Suppressor macrophage (primary cell): ENCODE measurements around the gene PDE4D.
A peak's percentile ranks its signal among the peaks of the same experiment; 100 is the strongest.

Experiments used
- DNase-seq, 4 experiments: peaks; one replicate each; pipeline ENCODE4 v3.0.0-alpha.2; 2020 to 2022

PDE4D gene

DNA sequence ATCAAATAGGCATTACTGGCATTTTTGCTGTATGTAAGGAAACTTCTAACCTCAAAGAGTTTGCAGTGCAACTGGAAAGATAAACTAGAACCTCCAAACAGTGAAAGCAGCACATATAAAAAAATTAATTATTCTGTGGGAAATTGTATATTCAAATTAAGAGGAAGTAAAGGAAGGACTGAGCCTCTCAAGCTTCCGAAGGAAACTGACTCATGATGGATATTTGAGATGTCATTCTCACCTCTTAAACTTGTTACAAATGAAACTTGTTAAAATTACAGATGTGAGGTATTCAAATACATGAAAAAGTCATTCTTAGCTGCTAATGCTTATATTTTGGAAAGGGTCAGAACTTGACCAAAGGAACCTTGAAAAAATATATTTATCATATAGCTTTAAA is 538.7 kb downstream of the PDE4D start:
- peak in 1 of 4 experiments; percentile 17 for DNase-seq

DNA sequence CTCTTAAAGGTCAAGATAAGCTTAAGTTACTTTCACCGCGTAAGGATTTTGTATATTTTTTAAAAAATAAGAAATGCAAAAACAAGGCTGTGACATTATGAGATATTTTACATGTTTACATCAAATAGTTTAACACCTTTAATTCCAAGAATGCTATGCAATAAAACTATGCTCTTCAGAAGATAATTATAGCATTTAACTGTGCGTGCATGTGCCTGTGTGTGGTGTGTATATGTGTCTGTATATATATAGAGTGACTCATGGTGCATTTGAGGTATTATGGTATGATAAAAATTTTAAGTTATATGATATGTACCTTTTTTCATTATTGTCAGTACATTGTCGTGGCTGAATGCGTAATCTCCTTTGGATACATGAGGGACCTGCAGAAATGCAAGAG is 539.3 kb downstream of the PDE4D start:
- no peak for DNase-seq

DNA sequence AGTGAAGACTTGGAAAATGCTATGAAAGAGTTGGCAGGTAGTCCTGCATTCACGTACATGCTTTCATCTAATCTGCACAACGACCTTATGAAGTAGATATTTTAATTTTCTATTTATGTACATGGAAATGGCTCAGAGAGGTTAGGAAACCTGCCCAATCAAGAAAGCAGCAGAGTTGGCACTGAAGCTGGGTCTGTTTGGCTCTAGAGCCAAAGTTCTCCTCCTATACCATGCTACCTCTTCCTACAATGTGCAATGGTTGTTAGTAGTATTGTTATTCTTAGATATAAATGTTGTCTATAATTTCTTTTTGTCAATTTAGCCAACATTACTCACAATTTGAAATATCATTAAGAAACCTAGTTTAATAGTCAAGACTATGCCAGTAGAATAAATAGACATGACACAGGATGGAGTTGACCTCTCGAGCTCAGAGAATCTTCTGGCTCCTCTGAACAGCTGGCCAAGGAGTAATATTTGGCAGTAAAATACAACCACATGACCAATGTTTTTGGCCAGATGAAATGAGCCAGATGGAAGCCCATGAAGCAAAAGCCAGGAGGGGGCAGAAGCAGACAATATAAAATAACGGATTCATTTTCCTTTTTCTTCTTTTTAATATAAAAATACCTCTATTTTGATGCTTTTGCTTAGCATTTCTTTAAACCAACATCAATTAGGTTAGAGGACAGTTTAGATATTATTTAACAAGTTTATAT is 542.3 kb downstream of the PDE4D start:
- DNase-seq = no peak

DNA sequence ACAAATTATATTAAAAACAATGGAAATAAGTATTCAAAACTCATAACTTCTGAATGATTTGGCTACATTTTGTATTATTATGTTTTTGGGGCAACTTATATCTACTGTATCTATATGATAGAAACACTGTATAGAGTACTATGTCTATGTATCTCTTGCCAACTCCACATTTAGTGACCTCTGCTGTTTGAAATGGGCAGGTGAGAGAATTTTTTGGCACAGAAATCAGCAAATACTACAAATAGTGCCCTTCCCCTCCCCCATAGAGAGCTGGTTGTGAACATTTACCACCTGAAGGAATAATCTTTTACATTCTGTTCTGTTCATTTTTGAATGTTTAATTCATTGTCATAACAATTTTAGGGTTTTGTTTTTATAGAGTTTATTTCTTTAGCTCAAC is 545.3 kb downstream of the PDE4D start:
- no peak for DNase-seq

DNA sequence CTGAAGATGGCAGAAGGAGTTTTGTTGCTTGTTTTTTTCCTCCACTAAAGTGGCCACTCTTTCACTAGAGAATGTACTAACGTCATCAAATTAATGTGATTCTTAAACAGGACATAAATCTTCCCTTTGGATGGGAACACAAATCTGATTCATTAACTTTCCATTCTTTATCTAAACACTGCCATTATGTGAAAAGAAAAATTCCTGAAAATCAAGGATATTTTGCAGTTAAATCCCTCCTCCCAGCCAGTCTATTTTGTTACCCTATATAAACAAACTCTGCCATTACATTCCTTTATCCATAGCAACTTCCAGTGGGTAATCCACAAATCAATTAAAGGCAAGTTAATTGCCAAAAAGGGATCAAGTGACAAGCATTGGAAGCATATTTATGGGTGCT is 546.5 kb downstream of the PDE4D start:
- DNase-seq = no peak

DNA sequence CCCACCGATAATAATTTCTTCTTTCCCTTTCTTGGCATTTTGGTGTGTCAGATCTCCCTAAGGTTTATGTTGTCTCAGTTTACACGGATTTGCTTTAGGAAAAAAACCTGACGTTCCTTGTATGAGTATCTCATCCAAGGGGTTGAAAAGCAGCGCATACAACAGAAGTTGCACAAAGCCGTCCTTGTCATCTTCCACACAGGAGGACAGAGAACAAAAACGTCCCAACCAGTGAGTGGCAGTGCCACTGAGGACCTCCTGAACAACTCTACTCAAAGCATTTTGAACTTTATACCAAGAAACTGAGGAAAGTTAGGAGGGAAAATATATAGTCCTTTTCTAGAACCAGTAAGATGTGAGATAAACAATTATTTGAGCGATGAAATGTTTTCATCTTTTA is 547.0 kb downstream of the PDE4D start:
- DNase-seq = no peak

DNA sequence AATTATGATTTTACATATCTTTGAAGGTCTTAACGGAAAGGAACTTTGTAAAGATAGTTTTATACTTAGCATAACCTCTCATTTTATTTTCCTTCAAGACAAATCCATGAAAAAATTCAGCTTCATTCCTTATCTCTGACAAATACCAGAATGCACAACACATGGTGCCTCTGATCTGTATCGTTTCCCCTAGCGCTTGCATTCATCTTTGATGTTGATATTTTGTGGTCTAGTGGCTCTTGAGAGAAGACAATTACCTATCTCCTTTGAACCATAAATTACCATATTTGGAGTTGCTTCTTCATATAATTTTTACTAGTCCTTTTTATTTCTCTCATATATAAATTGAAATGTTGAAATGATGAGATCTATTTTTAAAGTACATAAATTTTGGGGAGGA is 551.3 kb downstream of the PDE4D start:
- no peak for DNase-seq

DNA sequence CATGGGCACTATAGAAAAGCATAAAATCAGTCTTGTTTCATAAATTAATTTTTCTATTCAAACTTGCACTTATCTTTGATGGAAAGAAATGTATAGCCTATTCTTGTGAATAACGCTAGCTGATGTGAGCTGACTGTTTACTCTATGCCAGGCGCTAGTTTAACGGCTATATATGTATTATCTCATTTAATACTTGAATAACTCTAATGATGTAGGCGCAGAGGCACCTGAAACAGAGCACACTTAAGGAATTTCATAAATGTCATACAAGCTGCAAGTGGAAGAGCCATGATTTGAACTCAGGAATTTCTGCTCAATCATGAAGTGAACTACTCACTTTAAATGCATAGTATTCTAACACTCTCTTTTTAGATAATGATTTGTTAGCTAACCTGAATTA is 551.8 kb downstream of the PDE4D start:
- no peak for DNase-seq

DNA sequence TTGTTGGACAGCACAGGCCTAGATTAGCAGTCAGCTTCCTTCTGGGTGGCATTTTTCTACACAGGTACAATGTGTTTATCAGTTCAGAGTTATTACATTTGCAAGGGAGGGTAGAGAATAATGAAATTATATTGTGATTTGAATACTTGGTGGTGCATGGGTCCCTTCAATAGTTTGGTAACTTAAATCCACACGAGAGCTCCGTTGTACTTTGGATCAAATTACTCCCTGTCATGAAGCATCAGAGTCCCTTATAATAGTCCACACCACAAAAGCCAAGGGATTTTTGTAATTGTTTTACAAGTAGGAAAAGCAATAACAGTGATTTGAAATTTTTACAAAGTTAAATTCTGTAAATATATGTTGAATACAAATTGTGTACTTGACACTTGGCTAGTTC is 552.4 kb downstream of the PDE4D start:
- no peak for DNase-seq

DNA sequence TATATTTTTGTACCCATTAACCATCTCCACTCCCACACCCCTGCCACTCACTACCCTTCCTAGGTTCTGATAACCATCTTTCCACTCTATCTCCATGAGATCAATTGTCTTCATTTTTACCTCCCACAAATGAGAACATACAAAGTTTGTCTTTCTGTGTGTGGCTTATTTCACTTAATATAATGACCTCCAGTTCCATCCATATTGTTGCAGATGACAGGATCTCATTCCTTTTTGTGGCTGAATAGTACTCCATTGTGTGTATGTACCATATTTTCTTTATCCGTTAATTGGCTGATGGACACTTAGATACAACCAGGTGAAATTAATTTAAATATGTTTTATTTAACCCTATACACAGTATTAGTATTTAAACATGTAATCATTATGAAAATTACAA is 552.9 kb downstream of the PDE4D start:
- no peak for DNase-seq

DNA sequence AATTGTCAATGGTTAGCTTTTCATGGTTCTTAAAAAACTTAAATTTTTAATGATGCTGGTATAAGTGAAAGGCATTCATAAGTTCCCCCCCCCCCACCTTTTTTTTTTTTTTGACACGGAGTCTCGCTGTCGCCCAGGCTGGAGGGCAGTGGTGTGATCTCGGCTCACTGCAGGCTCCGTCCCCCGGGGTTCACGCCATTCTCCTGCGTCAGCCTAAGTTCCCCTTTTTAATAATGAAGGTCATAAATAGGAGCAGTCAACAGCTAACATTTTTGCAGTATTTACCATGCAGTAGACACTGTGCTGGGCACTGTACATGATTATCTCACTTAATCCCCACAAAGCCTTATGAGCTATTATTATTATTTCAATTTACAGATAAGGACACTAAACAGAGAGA is 556.3 kb downstream of the PDE4D start:
- DNase-seq = peak; percentile 24 to 58 (median 46)

DNA sequence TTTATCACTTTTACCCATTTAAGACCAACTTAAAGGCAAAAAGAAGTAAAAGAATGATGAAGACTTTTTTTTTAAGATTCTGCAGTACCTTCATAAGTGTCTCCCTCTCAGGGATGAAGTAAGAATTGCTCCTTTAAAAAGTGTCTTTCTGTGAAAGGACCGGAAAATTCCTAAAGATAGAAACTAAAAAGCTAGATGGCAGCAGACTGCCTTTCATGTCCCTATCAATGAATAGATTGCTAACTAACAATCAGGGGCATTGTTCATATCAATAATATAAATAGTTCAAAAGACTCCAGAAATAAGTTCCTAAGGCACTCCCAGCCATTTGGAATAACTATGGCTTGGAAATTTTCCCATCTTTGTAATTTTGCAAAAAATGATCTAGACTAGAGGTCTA is 558.0 kb downstream of the PDE4D start:
- DNase-seq = no peak

DNA sequence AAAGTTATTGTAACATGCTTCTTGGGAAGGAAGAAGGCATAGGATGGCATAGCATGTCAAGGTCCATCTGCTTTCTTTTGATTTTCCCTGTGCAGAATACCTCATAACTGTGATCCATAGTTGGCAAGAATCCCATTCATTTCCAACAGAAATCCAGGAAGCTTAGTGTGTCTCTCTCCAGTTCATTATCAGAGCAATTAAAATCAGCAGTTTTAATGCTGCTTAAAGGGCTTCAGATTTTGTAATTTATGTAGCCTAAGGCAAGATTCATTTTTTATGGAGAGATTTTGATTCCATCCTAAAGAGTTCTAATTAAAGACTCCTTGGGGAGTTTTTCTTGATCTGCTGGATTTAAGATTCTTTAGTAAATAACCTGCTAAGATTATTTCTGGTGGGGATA is 560.1 kb downstream of the PDE4D start:
- DNase-seq = no peak

DNA sequence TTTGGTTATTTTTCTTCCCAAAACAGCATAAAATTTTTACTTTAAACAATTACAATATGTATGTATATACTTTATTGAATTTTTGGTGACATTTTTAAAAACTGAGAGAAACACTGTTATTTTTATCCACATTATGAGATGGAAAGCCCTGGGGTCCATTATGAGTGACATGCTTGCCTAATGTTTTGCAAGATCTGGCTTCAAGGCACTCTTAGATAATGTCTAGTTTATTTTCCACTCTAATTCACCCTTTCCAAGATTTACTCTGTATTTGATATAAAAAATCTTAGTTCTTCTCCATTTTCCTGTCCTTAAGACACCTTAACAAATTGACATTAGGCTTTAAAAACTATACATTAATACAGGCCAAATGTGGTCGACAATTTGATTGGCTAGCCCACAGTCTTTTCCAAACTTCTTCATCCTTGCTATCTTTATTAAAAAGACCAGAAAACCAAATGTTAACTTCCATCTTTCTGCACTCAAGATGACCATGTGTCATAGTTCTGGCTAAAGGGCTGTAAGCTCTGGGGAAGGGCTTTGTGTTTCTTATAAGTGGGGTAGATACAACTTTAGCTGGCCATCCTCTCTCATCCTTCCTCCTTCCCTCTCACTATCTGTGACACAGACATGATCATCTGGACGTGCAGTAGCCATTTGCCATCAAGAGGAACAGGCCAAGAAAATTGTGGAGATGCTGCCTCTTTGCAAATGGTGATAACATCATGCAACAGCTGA is 561.1 kb downstream of the PDE4D start:
- no peak for DNase-seq

DNA sequence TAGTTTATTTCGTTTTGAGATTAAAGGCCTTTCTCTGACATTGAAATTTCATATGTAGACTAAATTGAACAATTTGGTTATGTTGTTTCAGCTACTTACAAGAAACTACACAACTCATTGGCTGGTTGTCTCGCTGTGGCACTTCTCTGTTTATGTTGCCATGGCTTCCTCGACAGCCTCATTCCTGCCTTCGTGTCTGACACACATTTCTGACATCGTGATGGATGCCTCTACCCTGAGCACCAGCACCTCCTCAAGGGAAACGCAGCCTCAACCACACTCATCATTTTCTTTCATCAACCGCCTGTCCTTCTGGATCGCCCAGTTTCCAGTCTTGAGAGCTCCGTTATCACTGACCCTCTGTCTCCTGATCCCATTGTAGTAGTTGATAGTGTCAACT is 562.8 kb downstream of the PDE4D start:
- DNase-seq = no peak

DNA sequence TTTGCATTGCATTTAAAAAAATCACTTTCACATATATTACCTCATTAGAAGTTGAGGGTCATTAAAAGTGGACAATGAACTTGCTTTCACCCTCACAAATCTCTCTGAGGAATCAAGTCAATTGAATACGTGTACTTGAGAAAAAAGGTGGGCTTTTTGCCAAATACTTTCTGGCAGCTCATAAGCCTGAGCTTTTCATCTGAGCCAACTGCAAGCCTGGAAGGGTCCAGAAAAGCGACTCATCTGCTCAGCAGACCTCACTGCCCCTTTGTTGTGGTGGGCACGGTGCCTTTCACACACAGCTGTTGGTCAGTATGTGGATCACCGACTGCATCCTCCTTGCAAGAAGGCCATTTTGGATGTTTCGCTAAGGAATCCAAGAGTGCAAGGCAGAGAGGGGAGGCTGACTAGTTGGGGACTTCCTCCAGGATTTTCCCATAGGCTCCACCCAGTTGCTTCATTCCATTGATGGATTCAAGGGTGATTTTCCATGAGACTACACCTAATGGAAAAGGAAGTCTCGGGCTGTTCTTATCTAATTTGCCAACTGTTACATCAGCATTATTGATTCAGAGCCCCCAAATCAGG is 564.7 kb downstream of the PDE4D start:
- no peak for DNase-seq

DNA sequence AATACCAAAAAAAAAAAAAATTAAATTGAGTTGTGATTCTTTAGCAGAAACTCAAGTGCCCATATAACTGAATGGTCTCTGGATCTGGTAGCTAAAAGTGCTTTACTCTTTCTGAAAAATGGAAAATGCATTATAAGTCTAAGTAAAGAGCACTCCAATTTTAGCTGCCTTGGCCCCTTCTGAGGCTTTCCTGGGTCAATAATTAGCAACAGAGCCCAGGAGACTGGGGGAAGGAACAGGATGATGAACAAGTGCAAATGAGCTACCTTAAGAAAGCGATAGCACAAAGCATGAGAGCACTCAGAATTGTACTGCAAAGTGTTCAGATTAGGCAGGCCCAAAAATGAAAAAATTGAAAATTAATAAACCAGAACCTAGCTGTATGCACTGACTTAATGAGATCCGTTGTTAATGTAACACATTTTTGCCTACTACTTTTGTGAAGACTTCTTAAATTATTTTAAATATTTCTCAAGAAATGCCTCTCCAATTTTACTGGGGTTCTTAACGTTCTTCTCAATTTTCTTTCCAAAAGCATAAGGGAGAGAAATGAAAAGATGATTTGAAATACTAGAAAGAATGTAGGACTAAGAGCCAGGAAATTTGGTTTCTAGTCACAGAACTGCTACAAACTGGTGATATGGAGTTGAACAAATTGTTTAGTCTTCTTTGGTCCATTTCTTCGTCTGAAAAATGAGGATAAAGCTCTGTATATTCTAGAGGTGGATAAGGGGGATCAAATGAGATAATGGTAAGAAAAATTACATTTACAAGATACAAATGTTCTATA is 566.1 kb downstream of the PDE4D start:
- DNase-seq = no peak

DNA sequence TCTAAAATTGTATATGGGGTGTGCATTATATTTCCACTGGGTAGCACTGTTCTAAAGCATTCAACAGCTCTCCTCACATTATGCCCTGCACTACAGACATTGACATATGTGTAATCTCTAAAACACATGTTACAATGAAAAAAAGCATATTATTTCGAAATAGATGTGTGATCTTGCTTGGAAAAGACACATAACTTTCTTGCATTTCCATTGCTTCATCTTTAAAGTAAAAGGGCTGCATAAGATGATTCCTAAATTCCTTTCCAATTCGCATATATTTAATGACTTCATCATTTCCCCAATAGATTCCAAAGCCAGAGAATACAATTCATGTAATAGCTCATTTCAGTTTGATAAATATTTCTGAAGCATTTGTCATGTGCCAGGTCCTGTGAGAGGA is 566.9 kb downstream of the PDE4D start:
- no peak for DNase-seq

DNA sequence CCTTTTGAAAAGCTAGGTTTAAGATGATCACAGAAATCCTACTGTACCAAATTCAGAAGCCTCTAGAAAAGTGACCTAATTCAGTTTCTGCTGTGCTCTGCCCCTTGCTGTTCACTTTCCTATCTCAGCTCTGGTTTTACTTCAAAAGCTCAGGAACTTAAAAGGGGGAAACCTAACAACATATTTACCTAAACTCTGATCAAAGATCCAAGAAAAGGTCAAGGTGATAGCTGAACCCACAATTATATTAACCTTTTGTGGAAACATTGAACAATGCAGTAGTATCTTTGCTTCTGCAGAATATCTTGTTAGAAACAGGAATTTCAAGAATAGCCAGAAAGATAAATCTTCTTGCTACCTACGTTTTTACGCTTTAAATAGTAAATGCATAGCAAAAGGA is 568.5 kb downstream of the PDE4D start:
- DNase-seq = no peak

DNA sequence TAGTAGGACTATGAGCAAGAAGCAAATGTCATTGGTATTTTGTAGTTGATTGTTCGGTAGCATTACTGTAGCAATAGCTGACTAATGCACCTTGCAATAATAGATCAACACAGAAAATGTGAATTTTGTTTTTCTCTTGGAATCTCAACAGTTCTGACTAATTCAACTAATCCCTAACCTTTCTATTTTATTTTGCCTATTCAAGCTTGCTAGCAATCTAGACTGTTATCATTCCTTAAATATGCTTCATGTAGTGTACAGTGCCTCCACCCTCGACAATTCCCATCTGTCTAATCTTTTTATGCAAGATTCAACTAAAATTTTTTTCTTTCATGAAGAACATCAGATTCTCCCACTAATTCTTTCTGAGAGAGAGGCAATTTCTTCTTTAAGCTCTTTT is 570.6 kb downstream of the PDE4D start:
- no peak for DNase-seq

DNA sequence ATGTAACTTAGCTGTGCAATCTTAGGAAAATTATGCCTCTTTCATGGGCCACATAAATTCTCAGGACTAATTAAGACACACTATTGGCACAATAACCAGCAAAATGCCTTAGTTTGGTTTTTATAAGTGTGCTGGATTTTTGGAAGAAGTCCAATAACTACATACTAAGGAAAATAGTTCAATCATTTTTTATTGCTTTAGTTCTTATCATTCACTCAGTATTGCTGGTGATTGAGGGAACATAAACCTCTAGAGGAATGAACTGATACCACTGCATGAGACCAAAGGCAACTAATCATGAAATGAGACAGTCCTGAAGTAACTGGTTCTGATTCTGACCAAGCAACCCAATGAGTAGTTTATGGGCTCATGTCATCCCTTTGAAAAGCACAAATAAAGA is 571.5 kb downstream of the PDE4D start:
- DNase-seq = no peak

DNA sequence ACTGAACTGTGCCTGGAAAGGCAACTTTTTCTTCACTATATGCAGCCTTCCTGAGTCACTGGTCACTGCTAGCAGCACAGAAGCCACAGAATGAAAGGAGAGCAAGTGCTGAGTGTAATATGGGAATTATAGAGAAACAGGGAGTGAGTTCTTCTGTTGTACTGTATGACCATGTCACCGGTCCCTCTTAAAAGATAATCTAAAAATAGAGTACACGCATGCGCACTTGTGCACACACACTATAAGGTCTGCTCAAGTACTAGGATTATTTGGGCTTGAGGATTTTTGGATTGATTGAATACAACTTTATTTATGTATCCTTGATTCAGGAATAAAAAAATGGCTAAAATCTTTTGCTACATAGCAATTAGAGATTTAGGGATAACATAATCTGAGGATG is 571.9 kb downstream of the PDE4D start:
- no peak for DNase-seq

DNA sequence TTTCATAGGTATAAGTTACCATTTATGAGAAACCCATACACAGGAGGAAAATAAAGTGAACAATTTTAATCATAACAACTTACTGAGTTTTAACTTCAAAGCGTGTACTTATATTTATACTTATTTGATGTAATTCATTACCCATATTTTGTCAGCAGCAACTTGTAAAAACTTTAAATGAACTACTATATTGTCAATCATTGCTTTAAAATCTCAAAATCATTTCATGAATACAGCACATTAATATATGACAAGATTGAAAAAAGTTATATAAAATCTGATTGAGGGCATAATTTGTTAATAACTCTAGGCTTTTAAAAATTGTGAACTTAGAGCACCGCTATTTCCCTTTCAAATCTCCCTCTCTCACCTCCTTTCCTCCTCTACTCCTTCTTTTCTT is 573.1 kb downstream of the PDE4D start:
- no peak for DNase-seq
